Coronary artery (tissue), 2 donors: ENCODE results near the gene KDM6B.

ENCODE experiments used
- DNase-seq: peaks from one replicate; pipeline ENCODE4 v3.0.0-alpha.2; 2017; ENCODE audit warnings: low spot score
- H3K27ac ChIP-seq, 2 donors: fragments of 200-600 bp; sonication (generic); one replicate each; pipeline ENCODE4 v1.5.1; 2016 to 2019
- H3K4me3 ChIP-seq: fragments of 200-600 bp; sonication (generic); 2 replicates; pipeline ENCODE4 v1.5.1; 2016; ENCODE audit warnings: mild to moderate bottlenecking, moderate library complexity
- CTCF ChIP-seq: fragments of 200-600 bp; sonication (generic); IDR thresholded peaks from one replicate; pipeline ENCODE4 v1.5.1; 2019; ENCODE audit warnings: antibody characterized with exemption

KDM6B gene

DNA sequence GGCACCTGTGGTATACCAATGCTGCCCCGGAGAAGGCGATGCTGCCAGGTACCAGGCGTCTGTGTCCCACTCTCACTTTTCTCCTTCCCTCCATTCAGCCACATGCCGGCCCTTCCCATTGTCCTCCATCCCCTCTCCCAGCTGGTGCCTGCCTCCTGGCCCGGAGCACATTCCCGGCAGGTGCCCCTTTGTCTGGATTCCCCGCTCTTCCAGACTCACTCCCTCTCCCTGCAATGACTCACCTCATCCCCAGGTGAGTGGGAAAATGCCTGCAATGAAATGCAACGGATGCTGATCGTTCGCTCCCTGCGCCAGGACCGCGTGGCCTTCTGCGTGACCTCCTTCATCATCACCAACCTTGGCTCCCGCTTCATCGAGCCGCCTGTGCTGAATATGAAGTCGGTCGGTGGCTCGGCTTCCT is 10.4 kb upstream of the KDM6B start:
- TF ChIP-seq CTCF: no peak
- no peak overlapping the region for H3K4me3 ChIP-seq
- H3K27ac ChIP-seq: no peak overlapping the region
- DNase-seq: no peak

DNA sequence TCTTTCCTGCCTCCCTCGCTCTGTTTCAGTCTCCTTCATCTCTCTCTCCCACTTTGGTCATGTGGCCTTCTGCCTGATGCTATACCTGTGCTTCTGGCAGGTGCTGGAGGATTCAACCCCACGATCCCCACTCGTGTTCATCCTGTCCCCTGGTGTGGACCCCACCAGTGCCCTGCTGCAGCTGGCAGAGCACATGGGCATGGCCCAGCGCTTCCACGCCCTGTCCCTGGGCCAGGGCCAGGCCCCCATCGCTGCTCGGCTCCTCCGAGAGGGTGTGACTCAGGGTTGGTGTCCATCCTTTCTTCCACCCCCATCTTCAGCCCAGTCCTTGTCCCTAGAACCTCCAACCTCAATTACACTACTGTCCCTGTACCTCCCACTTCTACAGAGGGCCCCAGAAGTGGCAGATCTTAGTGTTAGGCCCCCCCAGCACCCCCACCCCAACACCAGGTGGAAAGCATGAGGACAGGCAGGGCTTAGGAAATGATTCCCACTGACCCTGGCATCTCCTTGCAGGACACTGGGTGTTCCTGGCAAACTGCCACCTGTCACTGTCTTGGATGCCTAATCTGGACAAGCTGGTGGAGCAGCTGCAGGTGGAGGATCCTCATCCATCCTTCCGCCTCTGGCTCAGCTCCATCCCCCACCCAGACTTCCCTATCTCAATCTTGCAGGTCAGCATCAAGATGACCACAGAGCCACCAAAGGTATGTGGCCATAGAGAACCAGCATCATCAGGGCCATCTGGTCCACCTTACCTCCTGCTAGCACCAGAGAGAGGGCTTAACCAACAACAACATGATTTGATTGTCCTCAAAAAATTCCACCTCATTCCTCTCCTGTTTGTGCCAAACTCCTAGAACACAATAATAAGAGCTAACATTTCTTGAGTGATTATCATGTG is 9.7 kb upstream of the KDM6B start:
- Histone ChIP-seq H3K4me3 (no peak overlapping the region), H3K27ac (no peak overlapping the region)
- no peak for DNase-seq
- TF ChIP-seq CTCF: no peak

GRCh38 chr17:7825206-7825990 is 8.6 kb upstream of the KDM6B start:
- Histone ChIP-seq H3K4me3 (no peak overlapping the region), H3K27ac (no peak overlapping the region)
- no peak for DNase-seq
- TF ChIP-seq CTCF: no peak

GRCh38 chr17:7830616-7831015 is 3.4 kb upstream of the KDM6B start:
- DNase-seq: peak; percentile 66
- no peak for TF ChIP-seq CTCF
- Histone ChIP-seq H3K27ac (no peak overlapping the region), H3K4me3 (no peak overlapping the region)

DNA sequence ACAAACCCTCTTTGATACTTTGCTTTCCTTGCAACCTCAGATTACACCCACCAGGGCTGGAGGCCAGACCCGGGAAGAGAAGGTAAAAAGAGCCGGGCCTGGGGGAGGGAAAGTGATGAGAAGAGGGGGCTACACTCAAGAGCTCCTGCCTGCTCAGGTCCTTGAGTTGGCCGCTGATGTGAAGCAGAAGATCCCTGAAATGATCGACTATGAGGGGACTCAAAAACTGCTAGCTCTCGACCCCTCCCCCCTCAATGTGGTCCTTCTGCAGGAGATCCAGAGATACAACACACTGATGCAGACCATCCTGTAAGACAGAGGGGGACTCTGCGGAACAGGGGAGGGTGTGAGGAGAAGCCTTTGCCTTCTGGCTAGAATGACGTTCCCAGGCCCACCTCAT is 2.8 kb upstream of the KDM6B start:
- Histone ChIP-seq H3K4me3 (no peak overlapping the region), H3K27ac (no peak overlapping the region)
- TF ChIP-seq CTCF: no peak
- no peak for DNase-seq

GRCh38 chr17:7832431-7832830 is 1.6 kb upstream of the KDM6B start:
- no peak for TF ChIP-seq CTCF
- H3K4me3 ChIP-seq: no peak overlapping the region
- no peak overlapping the region for H3K27ac ChIP-seq
- no peak for DNase-seq
